Activated CD4-positive, alpha-beta T cell treated with anti-CD3 and anti-CD28 coated beads for 4 hours (primary cell): ENCODE measurements around the gene PKP2.
"Not testable (repeated sequence)": the region's sequence is repeated elsewhere in the genome, so short reads cannot be mapped to it uniquely, and the experiment has no call there.

ENCODE experiments used
- DNase-seq, 2 donors: peaks; one replicate each; pipeline ENCODE4 v3.0.0-alpha.2; 2020

Gene PKP2

DNA sequence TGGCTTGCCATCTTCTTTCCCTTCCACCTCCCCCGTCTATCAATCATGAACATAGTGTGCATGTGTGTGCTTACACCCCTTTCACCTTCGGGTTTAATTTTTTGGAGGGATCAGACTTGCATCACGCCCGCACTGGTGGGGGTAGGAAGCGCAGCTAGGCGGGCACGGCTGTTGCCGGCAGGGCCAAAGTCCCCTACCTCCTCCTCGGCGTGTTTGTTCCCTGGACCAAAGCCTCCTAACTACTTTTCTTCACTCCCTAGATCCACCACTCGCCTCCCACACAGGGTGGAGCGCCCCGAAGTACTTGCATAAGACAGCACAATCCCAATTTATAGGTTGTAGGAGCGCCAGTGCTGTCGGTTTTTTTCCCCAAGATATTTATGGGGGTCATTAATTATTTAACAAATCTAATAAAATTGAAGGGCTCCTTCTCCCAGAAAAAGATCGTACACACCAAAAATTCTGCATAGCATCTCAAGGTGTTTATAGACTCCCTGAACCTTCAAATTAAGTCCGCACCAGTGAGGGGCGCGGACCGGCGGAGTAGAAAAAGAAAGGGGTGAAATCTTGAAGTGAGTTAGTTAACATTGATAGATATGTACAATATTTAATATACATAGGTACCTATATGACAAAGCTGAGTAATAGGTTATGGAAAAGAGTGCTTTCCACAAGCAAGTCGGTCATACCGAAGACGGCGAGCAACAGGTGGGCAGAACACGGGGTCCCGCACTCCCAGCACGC is 717 bp downstream of the PKP2 start:
- no peak for DNase-seq

DNA sequence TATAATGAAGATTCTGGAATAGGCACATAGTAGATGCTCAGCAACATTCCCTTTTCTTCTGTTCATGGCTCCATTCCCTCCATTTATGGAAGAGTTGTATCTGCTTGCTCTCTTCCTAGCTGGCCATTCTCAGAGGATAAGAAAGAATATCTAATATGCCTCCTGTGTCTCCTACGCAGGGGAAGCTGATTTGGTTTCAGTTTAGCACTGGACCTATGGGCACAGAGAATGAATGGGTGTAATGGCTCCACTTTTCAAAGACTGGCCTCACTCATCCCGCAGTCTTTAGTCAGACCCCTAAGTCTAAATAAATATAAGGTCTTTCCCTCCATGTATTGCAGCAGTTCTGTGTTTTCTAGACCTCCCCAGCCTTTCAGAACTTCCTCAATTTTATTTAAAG is 2.0 kb downstream of the PKP2 start:
- DNase-seq = no peak

DNA sequence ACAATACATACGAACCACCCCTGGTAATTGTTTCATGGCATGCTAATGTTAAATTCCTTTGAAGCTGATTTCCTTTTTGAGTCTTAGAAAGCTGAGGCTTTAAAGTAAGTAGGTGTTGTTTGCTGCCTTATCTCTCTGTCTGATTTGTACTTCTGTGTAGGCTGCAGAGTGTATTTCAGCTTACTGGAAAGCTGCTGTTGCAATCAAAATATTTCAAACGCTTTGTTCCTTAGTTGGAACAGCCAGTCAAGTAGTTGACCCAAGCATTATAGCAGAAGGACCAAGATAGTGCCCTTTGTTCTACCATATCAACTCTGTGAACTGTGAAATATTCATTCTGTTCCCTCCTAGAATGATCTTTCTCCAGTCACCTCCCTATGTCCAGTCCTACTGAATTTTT is 3.1 kb downstream of the PKP2 start:
- no peak for DNase-seq

DNA sequence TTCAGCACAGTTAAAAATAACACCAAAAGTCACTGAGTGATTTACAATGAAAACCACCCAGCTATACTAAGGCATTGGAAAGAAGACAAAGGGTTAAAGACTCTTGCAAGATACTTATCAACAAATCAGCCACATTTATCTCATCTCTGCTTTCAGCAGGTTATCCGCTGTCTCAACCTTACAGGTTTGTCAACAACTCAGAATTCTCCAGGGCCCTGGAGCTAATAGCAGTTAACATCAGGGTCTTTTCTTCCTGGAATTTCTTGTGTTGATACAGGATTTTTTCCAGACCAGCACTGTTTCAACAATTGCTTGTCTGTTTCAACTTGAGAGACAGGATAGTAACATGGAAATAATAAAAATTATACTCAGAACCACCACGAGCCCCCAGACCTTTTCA is 3.5 kb downstream of the PKP2 start:
- no peak for DNase-seq

DNA sequence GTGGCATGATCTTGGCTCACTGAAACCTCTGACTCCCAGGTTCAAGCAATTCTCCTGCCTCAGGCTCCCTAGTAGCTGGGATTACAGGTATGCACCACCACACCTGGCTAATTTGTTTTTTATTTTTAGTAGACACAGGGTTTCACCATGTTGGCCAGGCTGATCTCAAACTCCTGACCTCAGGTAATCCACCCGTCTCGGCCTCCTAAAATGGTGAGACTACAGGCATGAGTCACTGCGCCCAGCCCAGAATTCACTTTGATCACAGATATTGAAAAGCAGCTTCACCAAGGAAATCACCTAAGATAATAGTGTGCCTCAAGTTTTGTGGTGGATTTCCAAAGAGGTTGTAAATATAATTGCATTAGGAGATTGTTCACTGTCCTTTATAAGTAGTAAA is 4.2 kb downstream of the PKP2 start:
- not testable (repeated sequence) for DNase-seq

DNA sequence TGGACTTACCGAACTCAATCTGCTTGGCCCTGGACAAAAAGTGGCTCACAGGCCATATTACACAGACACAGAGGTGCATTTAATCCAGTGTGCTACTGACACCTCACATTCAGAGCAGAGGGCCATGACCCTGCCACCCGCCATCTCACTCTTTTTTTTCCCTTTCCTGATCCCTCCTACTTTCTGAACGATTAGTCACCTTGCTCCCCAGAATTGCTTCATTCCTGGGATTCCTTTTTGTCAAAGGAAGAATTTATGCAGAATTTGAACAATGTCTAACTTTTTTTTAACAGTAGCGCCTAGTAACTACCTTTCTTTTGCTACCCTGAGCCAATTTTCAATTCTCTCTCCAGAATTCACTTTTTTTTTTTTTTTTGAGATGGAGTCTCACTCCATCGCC is 4.6 kb downstream of the PKP2 start:
- DNase-seq = no peak

DNA sequence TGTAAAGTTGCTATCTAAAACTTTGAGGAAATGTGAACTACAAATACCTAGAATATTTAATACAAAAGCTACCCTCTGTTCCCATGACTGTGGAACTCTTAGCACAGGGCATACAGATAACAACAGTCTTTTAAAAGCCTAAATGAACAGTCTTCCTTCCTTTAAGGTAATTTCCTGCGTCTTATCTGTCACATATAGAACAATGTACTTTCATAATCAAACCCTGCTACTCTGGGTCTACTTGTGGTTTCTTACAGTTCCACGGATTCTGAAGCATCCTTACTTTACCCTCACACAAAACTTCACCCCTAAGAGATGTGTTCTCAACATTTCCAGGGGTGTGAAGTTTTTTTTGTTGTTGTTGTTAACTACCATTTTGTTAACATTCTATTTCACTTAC is 5.1 kb downstream of the PKP2 start:
- no peak for DNase-seq

DNA sequence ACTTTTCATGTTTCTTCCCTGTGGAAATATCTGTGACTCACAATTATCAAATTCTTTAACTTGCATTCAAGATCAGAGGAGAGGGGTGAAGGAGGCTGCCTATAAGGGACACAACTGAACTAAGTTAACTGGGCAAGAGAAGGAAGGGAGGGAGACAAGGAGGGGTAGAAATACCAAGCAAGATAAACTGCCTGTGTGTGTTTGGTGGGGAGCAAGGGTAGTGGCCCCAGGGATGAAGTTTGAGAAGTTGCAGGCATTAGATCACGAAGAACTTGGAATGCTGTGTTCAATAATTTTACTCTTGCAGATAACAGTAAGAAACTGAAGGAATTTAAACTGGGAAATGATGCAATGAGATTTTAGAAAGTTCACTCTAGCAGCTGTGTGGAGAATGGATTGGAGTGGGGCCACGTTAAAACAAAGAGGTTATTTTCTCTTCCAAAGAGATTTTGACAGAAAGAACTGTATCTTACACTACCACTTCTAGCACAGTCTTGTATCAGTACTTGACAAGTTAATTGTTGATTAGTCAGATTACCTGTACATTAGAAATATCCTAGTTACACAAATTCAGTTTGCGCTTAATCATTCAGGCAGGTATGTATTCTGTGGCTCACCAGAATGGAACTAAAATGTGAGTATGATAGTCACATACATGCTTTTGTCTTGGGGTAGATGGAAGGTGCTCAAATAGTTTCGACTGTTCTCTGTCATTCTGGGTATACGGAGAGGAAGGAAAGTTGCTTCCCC is 7.4 kb downstream of the PKP2 start:
- DNase-seq = no peak

DNA sequence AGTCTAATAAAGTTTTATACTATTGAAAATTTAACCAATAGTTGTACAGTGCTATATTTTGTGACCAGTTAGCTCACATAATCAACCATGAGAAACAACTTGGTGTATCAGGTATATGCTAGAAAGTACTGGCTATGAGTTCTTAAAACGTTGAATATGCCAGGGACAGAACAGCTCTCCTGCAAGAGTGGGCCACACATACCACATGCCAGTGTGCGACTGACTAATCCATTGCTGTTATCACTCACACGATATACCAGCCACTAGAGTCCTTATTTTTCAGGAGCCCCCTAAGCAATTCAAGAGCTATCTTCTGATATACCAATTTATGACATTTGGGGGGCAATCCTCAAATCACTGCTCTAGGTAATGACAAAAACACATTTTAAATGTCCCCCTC is 9.5 kb downstream of the PKP2 start:
- DNase-seq = no peak

DNA sequence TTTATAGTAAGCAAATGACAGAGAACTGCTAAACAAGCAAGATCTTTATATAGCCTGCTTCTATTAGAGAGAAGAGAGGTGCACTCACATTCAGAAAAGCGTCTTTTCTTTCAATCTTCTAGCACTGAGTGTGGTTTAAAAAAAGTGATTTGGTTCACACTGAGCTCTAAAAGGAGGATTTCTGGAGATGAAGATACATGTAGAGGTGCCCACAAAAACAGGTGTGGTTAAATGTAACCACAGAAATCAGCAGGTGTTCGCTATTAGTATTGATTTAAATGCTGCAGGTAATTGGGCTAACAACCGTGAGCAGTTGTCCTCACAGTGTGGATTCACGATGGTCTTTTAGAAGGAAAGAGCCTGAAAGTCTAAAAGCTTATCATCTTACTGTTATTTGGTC is 10.7 kb downstream of the PKP2 start:
- no peak for DNase-seq

DNA sequence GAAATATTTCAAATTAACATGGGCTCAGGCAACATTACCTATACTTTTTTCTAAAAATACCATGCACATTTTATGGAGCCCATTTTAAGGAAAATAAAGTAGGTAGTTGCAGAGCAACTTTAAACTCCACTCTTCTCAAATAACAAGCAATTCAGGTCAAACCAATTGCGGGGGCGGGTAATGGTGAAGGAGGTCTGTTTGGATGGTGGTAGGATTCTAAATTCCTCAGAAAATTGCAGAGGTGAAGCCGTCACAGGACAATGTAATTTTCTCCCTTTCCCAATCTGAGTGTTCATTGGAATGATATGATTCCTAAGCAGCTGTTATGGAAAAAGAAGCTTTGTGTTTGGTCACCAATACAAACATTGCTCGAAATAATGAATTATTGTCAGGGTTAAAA is 11.6 kb downstream of the PKP2 start:
- no peak for DNase-seq

DNA sequence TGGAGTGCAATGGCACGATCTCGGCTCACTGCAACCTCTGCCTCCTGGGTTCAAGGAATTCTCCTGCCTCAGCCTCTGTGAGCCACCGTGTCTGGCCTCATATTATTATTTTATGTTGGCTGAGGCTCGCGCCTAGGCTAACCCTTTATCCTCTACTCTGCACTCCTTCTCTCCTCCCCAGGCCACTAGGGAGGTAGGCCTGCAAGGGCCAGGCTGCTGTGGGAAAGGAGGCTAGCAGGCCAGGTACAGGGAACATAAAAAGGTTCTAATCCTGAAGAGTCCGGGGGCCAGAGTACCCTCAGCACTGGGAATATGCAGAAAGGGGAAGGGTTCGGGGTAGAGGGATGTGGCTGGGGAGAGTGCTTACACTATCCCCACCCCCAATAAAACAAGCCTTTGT is 14.9 kb downstream of the PKP2 start:
- no peak for DNase-seq

DNA sequence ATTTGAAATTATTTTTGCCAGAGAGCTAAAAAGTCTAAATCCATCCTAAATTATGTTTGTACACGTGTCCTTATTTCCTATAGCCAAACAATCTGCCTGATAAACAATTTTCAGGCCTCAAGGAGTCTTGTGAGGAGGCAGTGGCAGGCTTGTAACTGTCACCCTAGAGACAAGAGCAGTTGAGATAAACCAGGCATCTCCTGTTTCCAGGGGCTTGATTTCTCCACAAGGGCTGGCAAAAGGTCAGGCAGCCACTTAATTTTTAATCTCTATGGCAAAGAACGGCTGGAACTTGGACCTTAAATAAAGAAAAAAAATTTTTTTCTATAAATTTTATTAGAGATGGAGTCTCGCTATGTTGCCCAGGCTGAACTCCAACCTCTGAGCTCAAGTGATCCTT is 15.5 kb downstream of the PKP2 start:
- no peak for DNase-seq

DNA sequence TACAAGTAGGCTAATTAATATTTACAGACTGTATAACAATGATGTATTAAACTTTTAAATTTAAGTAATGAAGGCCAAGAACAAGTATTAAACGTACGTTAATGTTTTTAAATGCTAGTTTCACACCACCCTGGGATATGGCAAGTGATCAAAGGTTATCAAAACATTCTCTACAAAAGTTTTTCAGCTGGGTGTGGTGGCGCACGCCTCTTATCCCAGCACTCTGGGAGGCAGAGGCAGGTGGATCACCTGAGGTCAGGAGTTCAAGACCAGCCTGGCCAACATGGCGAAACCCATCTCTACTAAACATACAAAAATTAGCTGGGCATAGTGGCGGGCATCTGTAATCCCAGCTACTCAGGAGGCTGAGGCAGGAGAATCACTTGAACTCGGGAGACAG is 17.5 kb downstream of the PKP2 start:
- not testable (repeated sequence) for DNase-seq

DNA sequence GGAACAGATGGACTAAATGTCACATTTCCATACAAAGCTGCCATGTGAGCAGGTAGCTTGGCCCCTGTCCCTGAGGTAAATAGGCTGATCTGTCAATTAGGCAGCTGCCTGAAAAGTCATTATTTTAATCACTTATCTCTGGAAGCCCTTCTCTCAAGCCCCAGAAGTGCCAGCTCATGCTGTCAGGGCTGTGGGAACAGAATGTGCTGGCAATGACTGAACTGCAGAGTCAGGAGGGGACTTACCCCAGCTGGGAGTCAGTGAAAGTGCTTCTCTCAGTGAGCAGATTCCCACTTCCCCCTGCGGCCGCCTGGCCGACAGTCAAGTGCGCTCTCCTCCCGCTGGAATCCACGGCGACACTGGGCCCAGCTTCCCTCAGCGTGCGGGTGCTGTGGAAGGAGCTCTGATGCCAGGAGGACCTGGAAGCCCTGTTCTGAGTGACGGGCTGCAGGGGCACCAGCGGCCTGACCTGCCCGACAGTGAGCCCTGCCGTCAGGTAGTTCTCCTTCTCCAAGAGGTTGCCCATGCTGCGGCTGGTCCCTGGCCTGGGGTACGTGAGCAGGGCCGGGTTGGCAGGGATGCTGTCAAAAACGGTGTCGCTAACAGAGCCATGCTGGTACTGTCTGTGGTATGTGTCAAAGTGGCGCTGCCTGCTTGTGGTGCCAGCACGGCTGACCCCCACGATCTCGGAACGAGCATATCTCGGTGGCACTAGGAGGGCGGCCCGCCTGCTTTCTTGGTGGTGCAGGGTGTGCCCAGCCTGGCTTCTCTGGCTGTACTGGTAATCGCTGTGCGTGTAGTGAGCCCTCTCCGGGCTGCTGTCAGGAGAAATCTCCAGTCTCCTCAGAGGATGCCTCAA is 18.7 kb downstream of the PKP2 start:
- no peak for DNase-seq

DNA sequence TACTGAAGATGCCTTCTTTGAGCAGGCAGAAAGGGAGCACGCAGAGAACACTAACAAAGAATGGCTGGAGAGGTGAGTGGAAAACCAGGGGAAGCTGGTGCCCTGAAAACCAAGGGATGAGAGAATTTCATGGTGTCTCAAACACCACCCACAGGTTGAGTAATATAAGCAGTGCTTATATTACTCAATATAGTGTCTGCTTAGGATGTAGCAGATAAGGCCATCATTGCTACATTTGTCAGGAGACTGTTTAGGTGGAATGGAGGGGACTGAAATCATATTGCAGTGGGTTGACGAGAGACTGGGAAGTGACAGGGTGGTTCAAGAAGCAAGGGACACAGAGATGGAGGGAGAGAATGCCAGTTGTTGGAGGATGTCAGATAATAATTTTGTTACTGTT is 20.6 kb downstream of the PKP2 start:
- no peak for DNase-seq

DNA sequence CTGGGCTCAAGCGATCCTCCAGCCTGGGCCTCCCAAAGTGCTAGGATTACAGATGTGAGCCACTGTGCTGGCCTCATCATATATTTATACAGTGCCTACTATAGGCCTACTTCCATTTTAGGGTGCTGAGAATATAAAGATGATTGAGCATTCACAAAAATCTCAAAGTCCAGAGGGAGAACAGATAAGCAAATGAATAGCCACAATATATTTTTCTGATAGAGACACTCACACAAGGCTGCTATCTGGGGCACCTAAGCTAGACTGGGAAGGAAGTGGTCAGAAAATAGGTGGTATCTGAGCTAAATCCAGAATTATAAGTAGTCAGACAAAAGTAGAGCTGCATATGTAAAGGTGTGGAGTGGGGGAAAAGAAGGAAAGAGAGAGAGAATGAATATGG is 21.6 kb downstream of the PKP2 start:
- no peak for DNase-seq

DNA sequence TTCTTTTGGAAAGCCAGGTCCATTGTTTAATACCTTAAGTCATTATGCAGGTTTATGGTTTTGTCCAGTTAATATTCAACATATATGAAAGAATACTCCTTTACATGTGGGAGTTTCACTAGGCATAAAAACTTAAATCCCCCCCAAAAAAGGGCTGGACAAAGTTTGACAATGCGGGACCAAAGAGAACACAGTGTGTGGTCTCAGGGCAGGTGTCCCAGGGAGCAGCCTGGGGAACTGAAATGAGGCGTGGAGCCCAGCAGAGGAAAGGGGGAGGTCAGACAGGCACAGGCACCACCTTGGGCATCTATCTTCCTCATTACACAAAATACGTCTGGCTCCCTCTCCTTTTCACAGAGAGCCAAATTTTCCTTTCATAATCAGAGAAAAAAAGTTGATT is 22.5 kb downstream of the PKP2 start:
- DNase-seq = no peak

DNA sequence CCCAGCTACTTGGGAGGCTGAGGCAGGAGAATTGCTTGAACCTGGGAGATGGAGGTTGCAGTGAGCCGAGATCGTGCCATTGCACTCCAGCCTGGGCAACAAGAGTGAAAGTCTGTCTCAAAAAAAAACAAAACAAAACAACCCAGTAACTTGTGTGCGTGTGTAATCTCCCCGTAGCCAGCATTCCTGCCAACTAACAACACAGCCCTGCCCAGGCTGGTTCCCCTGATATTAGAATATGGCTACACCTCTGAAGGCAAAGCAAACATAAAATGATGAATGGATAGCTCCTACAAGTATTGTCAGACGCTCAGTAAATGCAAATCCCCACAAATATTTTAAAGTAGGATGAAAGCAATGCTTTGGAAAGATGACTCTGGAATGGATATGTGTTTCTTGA is 24.2 kb downstream of the PKP2 start:
- not testable (repeated sequence) for DNase-seq

DNA sequence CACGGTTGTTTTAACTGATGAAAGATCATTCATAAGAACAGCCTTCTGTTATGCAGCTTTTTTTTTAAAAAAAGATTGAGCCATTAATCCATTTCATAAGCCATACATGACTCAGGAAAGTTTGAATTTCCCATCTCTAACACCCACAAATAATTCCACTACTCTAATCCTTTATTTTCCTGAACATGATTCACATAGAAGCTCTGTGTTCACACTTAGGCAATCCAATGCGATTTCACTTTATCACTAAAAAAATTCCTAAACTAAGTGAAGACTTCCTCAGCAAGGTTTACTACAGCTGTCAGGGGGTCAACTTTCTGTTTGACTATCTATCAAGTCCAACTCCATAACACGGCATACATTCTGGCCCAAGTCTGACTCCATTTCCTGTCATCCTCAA is 25.9 kb downstream of the PKP2 start:
- DNase-seq = no peak

DNA sequence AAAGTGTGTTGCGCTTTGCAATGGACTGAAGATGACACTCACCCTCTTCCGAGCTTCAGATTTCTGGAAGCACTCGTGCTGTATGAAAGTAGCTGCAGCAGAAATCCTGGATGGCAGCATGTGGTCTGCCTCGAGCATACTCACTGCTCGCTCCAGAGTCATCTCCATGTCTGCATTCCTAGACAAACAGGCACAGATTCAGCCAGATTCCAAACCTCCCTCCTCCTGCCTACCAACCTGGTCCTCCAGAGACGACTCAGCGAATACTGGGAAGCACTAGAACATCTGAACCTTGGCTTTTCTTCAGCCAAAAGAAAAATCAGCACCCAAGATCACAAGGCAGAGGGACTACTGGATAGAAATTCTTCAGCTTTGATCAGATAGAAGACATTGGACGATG is 27.7 kb downstream of the PKP2 start:
- DNase-seq = no peak

DNA sequence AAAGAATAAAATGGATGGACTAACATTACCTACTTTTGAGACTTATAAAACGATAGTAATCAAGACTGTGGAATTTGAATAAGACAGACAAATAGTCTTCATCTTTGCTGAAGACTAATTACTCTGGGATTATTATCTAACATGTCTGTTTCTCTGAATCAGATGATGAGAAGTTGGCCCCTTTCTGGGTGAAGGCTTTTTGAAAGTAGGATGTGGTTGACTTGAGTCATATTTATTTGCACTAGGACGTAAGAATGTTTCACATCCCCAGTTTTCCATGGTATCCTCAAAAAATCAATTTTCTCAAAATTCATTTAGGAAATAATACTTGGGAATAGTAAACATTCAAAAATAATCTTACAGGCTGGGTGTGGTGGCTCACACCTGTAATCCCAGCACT is 31.8 kb downstream of the PKP2 start:
- no peak for DNase-seq

DNA sequence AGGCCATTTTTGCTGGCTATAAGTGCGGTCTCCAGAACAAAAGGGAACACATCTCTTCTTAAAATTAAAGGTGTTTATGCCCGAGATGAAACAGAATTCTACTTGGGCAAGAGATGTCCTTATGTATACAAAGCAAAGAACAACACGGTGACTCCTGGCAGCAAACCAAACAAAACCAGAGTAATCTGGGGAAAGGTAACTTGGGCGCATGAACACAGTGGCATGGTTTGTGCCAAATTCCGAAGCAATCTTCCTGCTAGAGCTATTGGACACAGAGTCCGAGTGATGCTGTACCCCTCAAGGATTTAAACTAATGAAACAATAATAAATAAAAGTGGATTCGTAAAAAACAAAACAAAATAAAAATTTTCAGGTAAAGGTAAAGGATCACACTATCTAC is 33.4 kb downstream of the PKP2 start:
- no peak for DNase-seq

DNA sequence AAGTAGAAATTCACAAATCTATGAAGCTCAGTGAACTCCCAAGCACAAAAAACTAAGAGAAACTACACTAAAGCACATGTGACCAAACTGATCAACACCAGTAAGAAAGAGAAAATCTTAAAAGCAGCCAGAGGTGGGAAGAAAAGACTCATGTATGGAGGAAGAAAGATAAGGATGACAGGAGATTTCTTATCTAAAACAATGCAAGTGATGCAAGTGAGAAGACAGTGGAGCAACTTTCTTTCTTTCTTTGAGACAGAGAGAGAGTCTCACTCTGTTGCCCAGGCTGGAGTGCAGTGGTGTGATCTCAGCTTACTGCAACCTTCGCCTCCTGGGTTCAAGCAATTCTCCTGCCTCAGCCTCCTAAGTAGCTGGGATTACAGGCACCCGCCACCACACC is 34.9 kb downstream of the PKP2 start:
- DNase-seq = not testable (repeated sequence)
